ENCODE data around the gene RBM20. TPM values are rescaled to one million over a fixed set of nuclear protein-coding genes. Genes with fewer than 3 reads are reported as not detected.

The RBM20 gene
- total and polyA plus RNA-seq, 2 of the 13 experiments (the other 11 are each of a cell fraction or from before 2014, with no cell fraction given), result 0.02 to 0.22 TPM

- TF ChIP-seq ZSCAN20 (CRISPR knock-in tag; IDR thresholded peaks at IDR 0.05; ENCODE audit: borderline replicate concordance), result no peak
- TF ChIP-seq, protein P1, sequence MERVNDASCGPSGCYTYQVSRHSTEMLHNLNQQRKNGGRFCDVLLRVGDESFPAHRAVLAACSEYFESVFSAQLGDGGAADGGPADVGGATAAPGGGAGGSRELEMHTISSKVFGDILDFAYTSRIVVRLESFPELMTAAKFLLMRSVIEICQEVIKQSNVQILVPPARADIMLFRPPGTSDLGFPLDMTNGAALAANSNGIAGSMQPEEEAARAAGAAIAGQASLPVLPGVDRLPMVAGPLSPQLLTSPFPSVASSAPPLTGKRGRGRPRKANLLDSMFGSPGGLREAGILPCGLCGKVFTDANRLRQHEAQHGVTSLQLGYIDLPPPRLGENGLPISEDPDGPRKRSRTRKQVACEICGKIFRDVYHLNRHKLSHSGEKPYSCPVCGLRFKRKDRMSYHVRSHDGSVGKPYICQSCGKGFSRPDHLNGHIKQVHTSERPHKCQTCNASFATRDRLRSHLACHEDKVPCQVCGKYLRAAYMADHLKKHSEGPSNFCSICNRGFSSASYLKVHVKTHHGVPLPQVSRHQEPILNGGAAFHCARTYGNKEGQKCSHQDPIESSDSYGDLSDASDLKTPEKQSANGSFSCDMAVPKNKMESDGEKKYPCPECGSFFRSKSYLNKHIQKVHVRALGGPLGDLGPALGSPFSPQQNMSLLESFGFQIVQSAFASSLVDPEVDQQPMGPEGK (CRISPR knock-in tag; IDR thresholded peaks at IDR 0.05), result peak; percentile 48
- TF ChIP-seq MYC (CRISPR knock-in tag; IDR thresholded peaks at IDR 0.05; ENCODE audit: borderline replicate concordance), result no peak
- TF ChIP-seq ZNF724P (CRISPR knock-in tag; IDR thresholded peaks at IDR 0.05; ENCODE audit: borderline replicate concordance), result no peak
- TF ChIP-seq ZNF235 (CRISPR knock-in tag; IDR thresholded peaks at IDR 0.05; ENCODE audit: borderline replicate concordance), result no peak
- TF ChIP-seq SRSF4 (IDR thresholded peaks at IDR 0.05; ENCODE audit: low read depth, low read length, poor library complexity, severe bottlenecking), result no peak
- TF ChIP-seq TEAD3 (CRISPR knock-in tag; optimal IDR thresholded peaks at IDR 0.05; ENCODE audit: borderline replicate concordance), result peak; percentile 69
- TF ChIP-seq MTA1 (CRISPR knock-in tag; IDR thresholded peaks at IDR 0.05; ENCODE audit: borderline replicate concordance), result no peak
- 0 out of 2 replicates have a peak, but pooled peaks have one; percentile 17 for TF ChIP-seq ATF1 (CRISPR knock-in tag; IDR thresholded peaks at IDR 0.05)
- no peak for TF ChIP-seq NCOA1 (CRISPR knock-in tag; IDR thresholded peaks at IDR 0.05)
- TF ChIP-seq RFXAP (CRISPR knock-in tag; IDR thresholded peaks at IDR 0.05; ENCODE audit: borderline replicate concordance), result no peak
- no peak for TF ChIP-seq CBX2 (IDR thresholded peaks at IDR 0.05; ENCODE audit: low read depth, low read length)
- no peak for TF ChIP-seq CBX2 (CRISPR knock-in tag; IDR thresholded peaks at IDR 0.05; ENCODE audit: low read depth)
- no peak for TF ChIP-seq ZNF274 (CRISPR knock-in tag; IDR thresholded peaks at IDR 0.05)
- TF ChIP-seq ELF1 (CRISPR knock-in tag; IDR thresholded peaks at IDR 0.05), result no peak
- TF ChIP-seq, protein P2, sequence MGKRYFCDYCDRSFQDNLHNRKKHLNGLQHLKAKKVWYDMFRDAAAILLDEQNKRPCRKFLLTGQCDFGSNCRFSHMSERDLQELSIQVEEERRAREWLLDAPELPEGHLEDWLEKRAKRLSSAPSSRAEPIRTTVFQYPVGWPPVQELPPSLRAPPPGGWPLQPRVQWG (CRISPR knock-in tag; IDR thresholded peaks at IDR 0.05; ENCODE audit: borderline replicate concordance, low read depth), result no peak
- no peak for TF ChIP-seq PLRG1 (conservative IDR thresholded peaks at IDR 0.05)
- TF ChIP-seq RFX1 (IDR thresholded peaks at IDR 0.05), result no peak
- 0 out of 2 replicates have a peak, but pooled peaks have one; percentile 21 for TF ChIP-seq GMEB1 (CRISPR knock-in tag; IDR thresholded peaks at IDR 0.05; ENCODE audit: borderline replicate concordance)
- no peak for TF ChIP-seq ZSCAN30 (CRISPR knock-in tag; IDR thresholded peaks at IDR 0.05)
- TF ChIP-seq, protein P3, sequence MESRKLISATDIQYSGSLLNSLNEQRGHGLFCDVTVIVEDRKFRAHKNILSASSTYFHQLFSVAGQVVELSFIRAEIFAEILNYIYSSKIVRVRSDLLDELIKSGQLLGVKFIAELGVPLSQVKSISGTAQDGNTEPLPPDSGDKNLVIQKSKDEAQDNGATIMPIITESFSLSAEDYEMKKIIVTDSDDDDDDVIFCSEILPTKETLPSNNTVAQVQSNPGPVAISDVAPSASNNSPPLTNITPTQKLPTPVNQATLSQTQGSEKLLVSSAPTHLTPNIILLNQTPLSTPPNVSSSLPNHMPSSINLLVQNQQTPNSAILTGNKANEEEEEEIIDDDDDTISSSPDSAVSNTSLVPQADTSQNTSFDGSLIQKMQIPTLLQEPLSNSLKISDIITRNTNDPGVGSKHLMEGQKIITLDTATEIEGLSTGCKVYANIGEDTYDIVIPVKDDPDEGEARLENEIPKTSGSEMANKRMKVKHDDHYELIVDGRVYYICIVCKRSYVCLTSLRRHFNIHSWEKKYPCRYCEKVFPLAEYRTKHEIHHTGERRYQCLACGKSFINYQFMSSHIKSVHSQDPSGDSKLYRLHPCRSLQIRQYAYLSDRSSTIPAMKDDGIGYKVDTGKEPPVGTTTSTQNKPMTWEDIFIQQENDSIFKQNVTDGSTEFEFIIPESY (CRISPR knock-in tag; IDR thresholded peaks at IDR 0.05), result no peak
- no peak for TF ChIP-seq ZNF75D (CRISPR knock-in tag; IDR thresholded peaks at IDR 0.05; ENCODE audit: borderline replicate concordance)
- no peak for TF ChIP-seq TMF1 (CRISPR knock-in tag; IDR thresholded peaks at IDR 0.05; ENCODE audit: low read depth)
- TF ChIP-seq BCL6 (CRISPR knock-in tag; IDR thresholded peaks at IDR 0.05), result peak; percentile 78
- TF ChIP-seq CEBPG (CRISPR knock-in tag; IDR thresholded peaks at IDR 0.05), result 0 out of 2 replicates have a peak, but pooled peaks have one; percentile 3
- no peak for TF ChIP-seq MAFK (conservative IDR thresholded peaks at IDR 0.05 in 1 of 2, IDR thresholded peaks at IDR 0.05 in 1 of 2; ENCODE audit: low read length in 2 of 2)
Observed at GRCh38 chr10:110843796-110844616, 199.9 kb downstream of the RBM20 start (continued).
